ENCODE data around the gene PAX7. TPM values are rescaled to one million over a fixed set of nuclear protein-coding genes. Genes with fewer than 3 reads are reported as not detected.

PAX7 gene
- total and polyA plus RNA-seq, 9 of the 15 experiments (the other 6 are each of a cell fraction or from before 2014, with no cell fraction given): not detected

- Histone ChIP-seq H3K27me3 (ENCODE audit: control insufficient read depth in 2 of 2, insufficient read depth in 2 of 2, low read length in 2 of 2) (peaks cover 60 to 76% of the 10 kb centered on the region in 2 experiments), H3K79me2 (ENCODE audit: control insufficient read depth, insufficient read depth, low read length) (no peaks in the 10 kb centered on the region), H3K4me3 (no peak overlapping the region), H3K27ac (ENCODE audit: extremely low read depth, low read depth, low read length) (no peak overlapping the region), H3K9me3 (replicated peaks; ENCODE audit: control insufficient read depth, insufficient read depth, low read depth, low read length) (no peaks in the 10 kb centered on the region), H3K4me1 (replicated peaks in 1 of 2; ENCODE audit: control insufficient read depth in 2 of 2, insufficient read depth in 2 of 2, low read length in 2 of 2) (peaks cover 0 to 27% of the 10 kb centered on the region in 2 experiments; a peak in 1 of 5 replicates), H2AFZ (ENCODE audit: low read depth, low read length) (no peak overlapping the region), H3K9me1 (ENCODE audit: control insufficient read depth, insufficient read depth, low read length) (no peaks in the 10 kb centered on the region), H3K4me2 (ENCODE audit: insufficient read depth, low read length) (no peak overlapping the region), H4K20me1 (replicated peaks; ENCODE audit: control insufficient read depth, insufficient read depth, low read length) (peaks cover 18% of the 10 kb centered on the region), H3K36me3 (ENCODE audit: control insufficient read depth, insufficient read depth, low read length) (no peaks in the 10 kb centered on the region), H3K9ac (ENCODE audit: insufficient read depth in 1 of 2, low read depth in 2 of 2, low read length in 2 of 2) (no peak overlapping the region)
- ChIA-PET CTCF (ENCODE audit: low intra/inter-chr PET ratio) (no interaction called here), POLR2A (interaction anchor here (0.6 to 0.8 kb wide), 2 partner anchors 23 to 90 kb away, joined by 3 to 5 read pairs; no protein-coding TSS in a partner anchor)
- FAIRE-seq (no peak), ATAC-seq (peak; percentile 16; the same call in 1 of the 3 replicates), DNase-seq (ENCODE audit: extremely low read depth in 1 of 4, low spot score in 3 of 4) (no peak)
- in situ Hi-C loops (cut with MboI): no loop called here
- BruUV-seq (replicated peaks): no TSS peak
- WGBS (ENCODE audit: insufficient coverage, low coverage, missing lambda C conversion rate): 19% methylated on average over 46 of the region's 46 CpGs
- intact Hi-C loops (cut with micrococcal nuclease): no loop called here
- TF ChIP-seq ZBTB11 (CRISPR knock-in tag; IDR thresholded peaks at IDR 0.05) (no peak), CREB3 (tag; conservative IDR thresholded peaks at IDR 0.05; ENCODE audit: low read depth) (no peak), JUND (IDR thresholded peaks at IDR 0.05; ENCODE audit: borderline replicate concordance, low read depth, low read length) (no peak), JUND (tag; IDR thresholded peaks at IDR 0.05; ENCODE audit: borderline replicate concordance, low read depth, low read length) (no peak), HCFC1 (IDR thresholded peaks at IDR 0.05; ENCODE audit: low read depth, low read length) (no peak)
Observed at GRCh38 chr1:18644973-18645746, 14.5 kb downstream of the PAX7 start.
